Measurements from ENCODE around the gene AUTS2.

Gene AUTS2

DNA sequence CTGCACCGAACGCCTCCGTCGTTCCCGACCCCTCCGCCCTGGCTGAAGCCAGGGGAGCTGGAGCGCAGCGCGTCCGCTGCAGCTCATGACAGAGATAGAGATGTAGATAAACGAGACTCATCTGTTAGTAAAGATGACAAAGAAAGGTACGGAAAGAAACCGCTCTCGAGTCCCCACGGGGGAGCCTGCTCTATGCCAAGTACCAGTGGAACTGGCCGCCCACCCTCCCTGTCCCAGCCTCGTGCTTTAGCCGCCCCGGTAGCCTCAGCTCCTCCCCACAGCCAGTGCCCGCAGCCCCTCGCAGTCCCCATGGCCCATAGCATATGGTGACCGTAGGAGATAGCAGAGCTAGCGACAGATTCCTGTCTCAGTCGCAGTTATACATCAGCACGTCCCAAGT, 1189.0 kb downstream of the AUTS2 start:
- 92% methylated on average over 25 of the region's 25 CpGs for WGBS
- no peaks in the 10 kb centered on the region for H3K4me1 ChIP-seq (ENCODE audit: insufficient read depth, low read length)
- H3K27ac ChIP-seq (ENCODE audit: low read depth, low read length) = no peak overlapping the region
- H3K9ac ChIP-seq (ENCODE audit: low read depth, low read length) = no peak overlapping the region
- H3K9me3 ChIP-seq (ENCODE audit: insufficient read depth, low read depth, low read length) = no peaks in the 10 kb centered on the region
- H3K27me3 ChIP-seq (ENCODE audit: insufficient read depth, low read length) = no peaks in the 10 kb centered on the region
- H3K36me3 ChIP-seq (ENCODE audit: insufficient read depth, low read length) = peaks cover 100% of the 10 kb centered on the region
- H3K4me3 ChIP-seq (ENCODE audit: low read length) = no peak overlapping the region

DNA sequence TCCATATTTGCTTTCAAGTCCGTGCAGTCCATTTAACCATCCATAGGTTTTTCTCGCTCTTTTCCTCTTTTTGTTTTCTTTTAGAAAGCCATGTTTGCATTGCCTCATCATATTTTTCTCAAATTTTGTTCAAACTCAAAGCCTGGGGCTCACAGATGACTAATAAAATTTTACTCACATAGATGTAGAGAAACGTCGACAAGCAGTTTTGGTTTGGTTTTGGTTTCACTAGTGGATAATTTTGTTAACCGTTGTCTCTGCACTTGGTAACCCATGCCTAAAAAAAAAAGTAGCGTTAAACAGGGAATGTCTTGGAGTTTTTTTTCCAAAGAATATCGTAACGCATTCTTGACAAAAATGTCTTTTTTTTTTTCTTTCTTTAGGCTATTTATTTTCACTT, 1189.5 kb downstream of the AUTS2 start:
- peaks cover 100% of the 10 kb centered on the region for H3K36me3 ChIP-seq (ENCODE audit: insufficient read depth, low read length)
- H3K4me1 ChIP-seq (ENCODE audit: insufficient read depth, low read length) = no peaks in the 10 kb centered on the region
- 97% methylated on average over 8 of the region's 8 CpGs for WGBS

DNA sequence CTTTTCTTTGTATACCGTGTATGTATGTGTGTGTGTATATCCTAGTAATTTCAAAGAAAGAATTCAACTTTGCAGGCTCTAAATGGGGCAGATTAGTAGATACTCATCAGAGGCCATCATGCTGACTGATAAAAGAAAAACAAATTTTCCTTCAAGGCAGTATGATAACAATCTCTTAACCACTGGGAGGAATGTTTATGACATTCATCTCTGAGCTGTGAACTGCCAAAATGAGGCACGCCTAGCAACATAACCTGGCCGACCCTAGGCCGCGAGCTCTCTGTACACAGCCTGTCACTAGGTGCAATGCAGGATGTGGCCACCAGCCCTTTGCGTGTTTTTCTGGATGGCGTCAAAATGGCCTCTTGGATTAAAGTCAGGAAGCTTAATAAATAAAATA, 1190.0 kb downstream of the AUTS2 start:
- Histone ChIP-seq H3K4me3 (ENCODE audit: low read length) (no peak overlapping the region), H3K27me3 (ENCODE audit: insufficient read depth, low read length) (no peaks in the 10 kb centered on the region), H3K4me1 (ENCODE audit: insufficient read depth, low read length) (no peaks in the 10 kb centered on the region), H3K9ac (ENCODE audit: low read depth, low read length) (no peak overlapping the region), H3K9me3 (ENCODE audit: insufficient read depth, low read depth, low read length) (no peaks in the 10 kb centered on the region), H3K27ac (ENCODE audit: low read depth, low read length) (no peak overlapping the region), H3K36me3 (ENCODE audit: insufficient read depth, low read length) (peaks cover 98% of the 10 kb centered on the region)
- 98% methylated on average over 6 of the region's 7 CpGs for WGBS

More for the DNA sequence above, 1189.5 kb downstream of the AUTS2 start:
- no peaks in the 10 kb centered on the region for H3K9me3 ChIP-seq (ENCODE audit: insufficient read depth, low read depth, low read length)
- no peak overlapping the region for H3K9ac ChIP-seq (ENCODE audit: low read depth, low read length)
- no peak overlapping the region for H3K4me3 ChIP-seq (ENCODE audit: low read length)
- H3K27me3 ChIP-seq (ENCODE audit: insufficient read depth, low read length) = no peaks in the 10 kb centered on the region
- no peak overlapping the region for H3K27ac ChIP-seq (ENCODE audit: low read depth, low read length)

DNA sequence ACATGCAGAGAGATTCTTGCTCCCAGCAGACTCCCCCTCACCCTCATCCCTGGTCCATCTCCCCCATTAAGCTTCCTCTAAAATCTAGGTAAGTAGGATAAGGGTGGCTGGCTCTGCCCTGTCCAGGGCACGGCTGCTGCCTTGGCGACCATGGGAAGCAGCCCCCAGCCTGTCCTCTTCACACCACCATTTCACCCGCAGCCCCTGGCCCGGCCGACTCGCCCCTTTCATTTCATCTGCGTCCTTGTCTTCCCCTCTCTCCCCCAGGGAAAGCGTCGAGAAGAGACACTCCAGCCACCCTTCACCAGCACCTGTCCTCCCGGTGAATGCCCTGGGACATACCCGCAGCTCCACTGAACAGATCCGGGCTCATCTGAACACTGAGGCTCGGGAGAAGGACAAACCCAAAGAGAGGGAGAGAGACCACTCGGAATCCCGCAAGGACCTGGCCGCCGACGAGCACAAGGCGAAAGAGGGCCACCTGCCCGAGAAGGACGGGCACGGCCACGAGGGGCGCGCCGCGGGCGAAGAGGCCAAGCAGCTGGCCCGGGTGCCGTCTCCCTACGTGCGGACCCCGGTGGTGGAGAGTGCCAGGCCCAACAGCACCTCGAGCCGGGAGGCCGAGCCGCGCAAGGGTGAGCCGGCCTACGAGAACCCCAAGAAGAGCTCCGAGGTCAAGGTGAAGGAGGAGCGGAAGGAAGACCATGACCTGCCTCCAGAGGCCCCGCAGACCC, 1191.4 kb downstream of the AUTS2 start:
- Histone ChIP-seq H3K27ac (ENCODE audit: low read depth, low read length) (no peak overlapping the region), H3K9me3 (ENCODE audit: insufficient read depth, low read depth, low read length) (no peaks in the 10 kb centered on the region), H3K36me3 (ENCODE audit: insufficient read depth, low read length) (peaks cover 84% of the 10 kb centered on the region), H3K9ac (ENCODE audit: low read depth, low read length) (no peak overlapping the region), H3K4me3 (ENCODE audit: low read length) (no peak overlapping the region), H3K27me3 (ENCODE audit: insufficient read depth, low read length) (no peaks in the 10 kb centered on the region), H3K4me1 (ENCODE audit: insufficient read depth, low read length) (no peaks in the 10 kb centered on the region)
- WGBS = 96% methylated on average over 43 of the region's 43 CpGs

DNA sequence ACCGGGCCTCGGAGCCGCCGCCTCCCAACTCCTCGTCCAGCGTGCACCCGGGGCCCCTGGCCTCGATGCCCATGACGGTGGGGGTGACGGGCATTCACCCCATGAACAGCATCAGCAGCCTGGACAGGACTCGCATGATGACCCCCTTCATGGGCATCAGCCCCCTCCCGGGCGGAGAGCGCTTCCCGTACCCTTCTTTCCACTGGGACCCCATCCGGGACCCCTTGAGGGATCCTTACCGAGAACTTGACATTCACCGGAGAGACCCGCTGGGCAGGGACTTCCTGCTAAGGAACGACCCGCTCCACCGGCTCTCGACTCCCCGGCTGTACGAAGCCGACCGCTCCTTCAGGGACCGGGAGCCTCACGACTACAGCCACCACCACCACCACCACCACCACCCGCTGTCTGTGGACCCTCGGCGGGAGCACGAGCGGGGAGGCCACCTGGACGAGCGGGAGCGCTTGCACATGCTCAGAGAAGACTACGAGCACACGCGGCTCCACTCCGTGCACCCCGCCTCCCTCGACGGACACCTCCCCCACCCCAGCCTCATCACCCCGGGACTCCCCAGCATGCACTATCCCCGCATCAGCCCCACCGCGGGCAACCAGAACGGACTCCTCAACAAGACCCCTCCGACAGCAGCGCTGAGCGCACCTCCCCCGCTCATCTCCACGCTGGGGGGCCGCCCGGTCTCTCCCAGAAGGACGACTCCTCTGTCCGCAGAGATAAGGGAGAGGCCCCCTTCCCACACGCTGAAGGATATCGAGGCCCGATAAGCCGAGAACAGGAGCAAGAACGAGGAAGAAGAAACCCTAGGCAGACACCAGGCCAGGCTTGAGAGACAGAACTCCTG, 1192.2 kb downstream of the AUTS2 start:
- Histone ChIP-seq H3K36me3 (ENCODE audit: insufficient read depth, low read length) (peaks cover 76% of the 10 kb centered on the region), H3K9ac (ENCODE audit: low read depth, low read length) (no peak overlapping the region), H3K4me1 (ENCODE audit: insufficient read depth, low read length) (no peaks in the 10 kb centered on the region), H3K27me3 (ENCODE audit: insufficient read depth, low read length) (no peaks in the 10 kb centered on the region), H3K9me3 (ENCODE audit: insufficient read depth, low read depth, low read length) (no peaks in the 10 kb centered on the region), H3K27ac (ENCODE audit: low read depth, low read length) (no peak overlapping the region), H3K4me3 (ENCODE audit: low read length) (no peak overlapping the region)
- 95% methylated on average over 63 of the region's 63 CpGs for WGBS

GRCh38 chr7:70791341-70791740, 1193.1 kb downstream of the AUTS2 start:
- WGBS = 94% methylated on average over 6 of the region's 6 CpGs
- no peaks in the 10 kb centered on the region for H3K9me3 ChIP-seq (ENCODE audit: insufficient read depth, low read depth, low read length)
- peaks cover 67% of the 10 kb centered on the region for H3K36me3 ChIP-seq (ENCODE audit: insufficient read depth, low read length)
- H3K27ac ChIP-seq (ENCODE audit: low read depth, low read length) = no peak overlapping the region
- no peak overlapping the region for H3K9ac ChIP-seq (ENCODE audit: low read depth, low read length)
- H3K27me3 ChIP-seq (ENCODE audit: insufficient read depth, low read length) = no peaks in the 10 kb centered on the region
- no peaks in the 10 kb centered on the region for H3K4me1 ChIP-seq (ENCODE audit: insufficient read depth, low read length)
- H3K4me3 ChIP-seq (ENCODE audit: low read length) = no peak overlapping the region

DNA sequence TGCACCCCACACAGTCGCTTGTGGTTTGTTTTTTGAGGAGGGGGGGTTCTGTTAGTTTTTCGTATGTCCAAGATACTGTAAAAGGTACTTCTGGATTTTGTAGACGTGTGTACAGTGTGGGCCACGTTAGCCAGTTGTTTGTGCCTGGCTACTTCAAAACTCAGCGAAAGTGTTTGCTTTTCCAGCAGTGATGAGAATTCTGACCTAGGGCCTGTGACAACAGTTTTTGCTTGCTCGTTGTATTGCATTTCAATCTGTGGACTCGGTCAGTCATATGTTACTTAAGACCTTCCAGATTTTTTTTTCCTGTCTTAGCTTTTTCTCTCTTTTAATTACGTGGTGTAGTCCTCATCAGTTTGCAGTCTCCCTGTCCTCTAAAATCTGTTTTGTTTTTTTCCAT, 1194.8 kb downstream of the AUTS2 start:
- Histone ChIP-seq H3K27ac (ENCODE audit: low read depth, low read length) (no peak overlapping the region), H3K36me3 (ENCODE audit: insufficient read depth, low read length) (peaks cover 50% of the 10 kb centered on the region)
- WGBS = 85% methylated on average over 8 of the region's 8 CpGs

DNA sequence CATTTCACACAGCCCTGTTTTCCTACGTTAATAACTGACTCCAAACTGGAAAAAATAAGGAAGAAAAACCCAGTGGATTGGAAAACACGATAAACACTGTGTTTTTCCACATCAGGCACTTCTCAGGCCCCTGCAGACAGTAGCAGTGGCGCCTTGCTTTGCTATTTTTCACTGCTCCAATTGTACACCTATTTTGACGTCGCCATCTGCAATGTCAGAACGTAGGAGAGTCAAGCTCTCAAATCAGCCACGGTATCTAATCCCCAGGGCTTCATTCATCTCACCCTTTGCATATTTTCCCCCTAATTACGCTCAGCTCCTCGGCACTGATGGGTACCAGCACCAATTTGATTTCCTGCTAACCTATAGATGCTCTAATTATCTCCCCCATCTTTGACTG, 1195.5 kb downstream of the AUTS2 start:
- Histone ChIP-seq H3K9ac (ENCODE audit: low read depth, low read length) (no peak overlapping the region), H3K36me3 (ENCODE audit: insufficient read depth, low read length) (peaks cover 43% of the 10 kb centered on the region), H3K4me3 (ENCODE audit: low read length) (no peak overlapping the region), H3K4me1 (ENCODE audit: insufficient read depth, low read length) (no peaks in the 10 kb centered on the region), H3K27ac (ENCODE audit: low read depth, low read length) (no peak overlapping the region), H3K27me3 (ENCODE audit: insufficient read depth, low read length) (no peaks in the 10 kb centered on the region), H3K9me3 (ENCODE audit: insufficient read depth, low read depth, low read length) (no peaks in the 10 kb centered on the region)
- WGBS = 94% methylated on average over 9 of the region's 9 CpGs

More for the DNA sequence above, 1194.8 kb downstream of the AUTS2 start:
- no peaks in the 10 kb centered on the region for H3K27me3 ChIP-seq (ENCODE audit: insufficient read depth, low read length)
- no peak overlapping the region for H3K9ac ChIP-seq (ENCODE audit: low read depth, low read length)
- H3K4me3 ChIP-seq (ENCODE audit: low read length) = no peak overlapping the region
- no peaks in the 10 kb centered on the region for H3K4me1 ChIP-seq (ENCODE audit: insufficient read depth, low read length)
- no peaks in the 10 kb centered on the region for H3K9me3 ChIP-seq (ENCODE audit: insufficient read depth, low read depth, low read length)

DNA sequence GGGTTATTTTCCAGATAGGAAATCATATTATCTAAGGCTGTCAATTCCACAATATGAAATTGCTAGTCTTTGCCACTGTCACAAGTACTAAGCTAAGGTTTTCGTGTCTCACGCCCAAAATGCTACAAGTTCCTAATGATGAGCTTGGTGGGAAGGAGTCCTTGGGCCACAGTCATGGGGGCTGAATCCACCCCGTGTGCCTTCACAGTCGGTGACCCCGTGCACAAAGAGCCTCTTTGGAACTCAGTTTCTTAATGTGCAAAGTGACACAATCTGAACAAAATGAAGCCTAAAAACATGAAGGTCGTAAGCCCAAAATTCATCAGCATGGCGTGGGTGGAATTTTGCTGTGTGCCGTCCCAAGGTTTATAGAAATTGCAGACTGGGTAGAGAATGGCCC, 1196.7 kb downstream of the AUTS2 start:
- no peaks in the 10 kb centered on the region for H3K9me3 ChIP-seq (ENCODE audit: insufficient read depth, low read depth, low read length)
- H3K9ac ChIP-seq (ENCODE audit: low read depth, low read length) = no peak overlapping the region
- peaks cover 31% of the 10 kb centered on the region for H3K36me3 ChIP-seq (ENCODE audit: insufficient read depth, low read length)
- no peak overlapping the region for H3K27ac ChIP-seq (ENCODE audit: low read depth, low read length)
- WGBS = 97% methylated on average over 8 of the region's 8 CpGs
- no peaks in the 10 kb centered on the region for H3K4me1 ChIP-seq (ENCODE audit: insufficient read depth, low read length)
- no peak overlapping the region for H3K4me3 ChIP-seq (ENCODE audit: low read length)
- H3K27me3 ChIP-seq (ENCODE audit: insufficient read depth, low read length) = no peaks in the 10 kb centered on the region

- Histone ChIP-seq H3K27ac (ENCODE audit: low read depth, low read length) (no peak overlapping the region), H3K9me3 (ENCODE audit: insufficient read depth, low read depth, low read length) (no peaks in the 10 kb centered on the region), H3K9ac (ENCODE audit: low read depth, low read length) (no peak overlapping the region), H3K36me3 (ENCODE audit: insufficient read depth, low read length) (peaks cover 21% of the 10 kb centered on the region), H3K4me3 (ENCODE audit: low read length) (no peak overlapping the region), H3K4me1 (ENCODE audit: insufficient read depth, low read length) (no peaks in the 10 kb centered on the region), H3K27me3 (ENCODE audit: insufficient read depth, low read length) (no peaks in the 10 kb centered on the region)
- 88% methylated on average over 5 of the region's 5 CpGs for WGBS
Observed at GRCh38 chr7:70795948-70796347, 1197.7 kb downstream of the AUTS2 start.

DNA sequence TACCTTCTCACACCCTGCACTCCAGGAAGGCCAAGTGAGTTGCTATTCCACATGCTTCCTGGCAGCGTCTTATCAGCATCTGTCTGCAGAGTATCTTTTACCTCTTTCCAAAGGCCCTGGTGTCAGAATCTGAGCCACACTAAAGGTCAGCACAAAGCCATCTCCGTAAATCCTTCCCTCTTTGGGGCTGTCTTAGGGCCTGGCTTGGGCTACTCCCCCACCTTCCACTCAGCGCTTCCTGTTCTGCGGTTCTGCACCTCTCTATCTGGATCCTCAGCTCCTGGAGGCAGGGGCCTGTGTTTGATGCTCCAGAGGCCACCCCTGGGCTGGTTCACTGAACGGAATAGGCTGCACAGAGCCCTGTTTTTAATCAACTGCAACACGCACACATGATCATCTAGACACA, 1198.8 kb downstream of the AUTS2 start:
- Histone ChIP-seq H3K4me3 (ENCODE audit: low read length) (no peak overlapping the region), H3K27me3 (ENCODE audit: insufficient read depth, low read length) (no peaks in the 10 kb centered on the region), H3K36me3 (ENCODE audit: insufficient read depth, low read length) (peaks cover 10% of the 10 kb centered on the region), H3K9me3 (ENCODE audit: insufficient read depth, low read depth, low read length) (no peaks in the 10 kb centered on the region), H3K27ac (ENCODE audit: low read depth, low read length) (no peak overlapping the region), H3K9ac (ENCODE audit: low read depth, low read length) (no peak overlapping the region), H3K4me1 (ENCODE audit: insufficient read depth, low read length) (no peaks in the 10 kb centered on the region)
- 92% methylated on average over 6 of the region's 6 CpGs for WGBS
